Activated CD4-positive, alpha-beta memory T cell treated with anti-CD3 and anti-CD28 coated beads for 36 hours (primary cell): Measurements from ENCODE around the gene REG1A. TPM values are rescaled to one million over a fixed set of nuclear protein-coding genes. Genes with fewer than 3 reads are reported as not detected.

Experiments
- CTCF ChIA-PET: fragments of 350-600 bp; sonication (Branson Sonifier 250); formaldehyde crosslinking; loops from one replicate; lab custom pipeline; 2021; ENCODE audit warnings: antibody characterized with exemption, inconsistent platforms; lab: Charles Lee
- POLR2A ChIA-PET: fragments of 350-600 bp; sonication (Branson Sonifier 250); formaldehyde crosslinking; loops from one replicate; lab custom pipeline; 2021; ENCODE audit warnings: antibody characterized with exemption; lab: Charles Lee
- DNase-seq: peaks from one replicate; pipeline ENCODE4 v3.0.0-alpha.2; 2020
- H3K27ac Mint-ChIP-seq: one replicate; pipeline ENCODE4 v1.8.0; 2021; ENCODE audit warnings: mixed read lengths
- H3K27me3 Mint-ChIP-seq: one replicate; pipeline ENCODE4 v1.8.0; 2021; ENCODE audit warnings: mixed read lengths
- H3K36me3 Mint-ChIP-seq: one replicate; pipeline ENCODE4 v1.8.0; 2021; ENCODE audit warnings: mixed read lengths
- H3K4me1 Mint-ChIP-seq: one replicate; pipeline ENCODE4 v1.8.0; 2021; ENCODE audit warnings: low read depth, mixed read lengths
- H3K4me3 Mint-ChIP-seq: one replicate; pipeline ENCODE4 v1.8.0; 2021; ENCODE audit warnings: mild to moderate bottlenecking, mixed read lengths
- H3K9me3 Mint-ChIP-seq: one replicate; pipeline ENCODE4 v1.8.0; 2021; ENCODE audit warnings: mixed read lengths
- intact Hi-C: fragments of 100-400 bp; cut with micrococcal nuclease; formaldehyde crosslinking; loops from one replicate; pipeline ENCODE4 v1.15.1; 2023
- total RNA-seq, 2 experiments: library from RNA; stranded (reverse); gene quantifications; one replicate each; pipeline ENCODE4 v1.2.3, GENCODE V29; 2021

Gene REG1A
- total RNA-seq, 2 experiments from 2014 or later: not detected

DNA sequence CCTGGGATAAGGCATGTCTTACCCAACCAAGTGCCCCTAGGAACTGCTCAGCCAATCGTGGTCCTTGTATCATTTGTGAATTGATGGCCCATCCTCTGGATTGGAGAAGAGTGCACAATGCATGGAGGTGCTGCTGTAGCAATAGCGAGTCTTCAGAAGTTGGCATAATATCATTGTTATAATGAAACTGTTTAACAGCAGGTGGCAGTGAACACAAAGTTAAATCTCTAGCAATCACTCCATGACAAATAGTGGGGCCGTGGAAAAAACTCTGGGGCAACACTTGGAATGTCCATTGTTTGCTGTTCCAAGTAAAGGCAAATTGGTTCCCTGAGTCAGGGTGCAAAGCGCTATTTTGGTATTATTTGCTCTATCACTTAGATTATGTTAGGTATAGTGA is 11.4 kb downstream of the REG1A start:
- CTCF ChIA-PET: no interaction called here
- H3K9me3 Mint-ChIP-seq: peaks cover 12% of the 10 kb centered on the region
- H3K27ac Mint-ChIP-seq: no peak overlapping the region
- H3K36me3 Mint-ChIP-seq: no peaks in the 10 kb centered on the region
- DNase-seq: no peak
- H3K4me3 Mint-ChIP-seq: no peak overlapping the region
- no peaks in the 10 kb centered on the region for H3K27me3 Mint-ChIP-seq
- POLR2A ChIA-PET: no interaction called here
- H3K4me1 Mint-ChIP-seq: no peaks in the 10 kb centered on the region
- intact Hi-C loops: no loop called here

DNA sequence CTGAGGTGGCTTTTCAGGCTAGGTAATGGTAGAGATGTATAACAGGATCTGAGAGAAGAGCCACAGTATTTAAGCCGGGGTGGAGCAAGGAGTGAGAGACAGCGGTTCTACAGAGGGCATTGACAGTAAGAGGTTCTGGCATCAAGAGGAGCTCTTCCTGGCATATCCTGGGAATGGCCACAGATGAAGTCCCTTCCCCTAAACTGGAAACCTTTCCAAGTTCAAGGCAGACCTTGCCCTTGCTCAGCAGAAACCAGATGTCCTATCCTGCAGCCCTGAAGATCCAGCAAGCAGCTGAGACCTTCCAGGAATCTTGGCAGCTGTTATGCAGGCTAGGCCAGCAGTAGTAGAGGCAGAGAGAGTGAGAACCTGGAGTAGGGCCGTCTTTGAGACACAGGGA is 18.1 kb downstream of the REG1A start:
- no peaks in the 10 kb centered on the region for H3K4me1 Mint-ChIP-seq
- H3K27me3 Mint-ChIP-seq: no peaks in the 10 kb centered on the region
- H3K9me3 Mint-ChIP-seq: peaks cover 26% of the 10 kb centered on the region
- ChIA-PET POLR2A (no interaction called here), CTCF (no interaction called here)
- DNase-seq: no peak
- intact Hi-C loops: no loop called here
- H3K27ac Mint-ChIP-seq: no peak overlapping the region
- no peak overlapping the region for H3K4me3 Mint-ChIP-seq
- no peaks in the 10 kb centered on the region for H3K36me3 Mint-ChIP-seq

DNA sequence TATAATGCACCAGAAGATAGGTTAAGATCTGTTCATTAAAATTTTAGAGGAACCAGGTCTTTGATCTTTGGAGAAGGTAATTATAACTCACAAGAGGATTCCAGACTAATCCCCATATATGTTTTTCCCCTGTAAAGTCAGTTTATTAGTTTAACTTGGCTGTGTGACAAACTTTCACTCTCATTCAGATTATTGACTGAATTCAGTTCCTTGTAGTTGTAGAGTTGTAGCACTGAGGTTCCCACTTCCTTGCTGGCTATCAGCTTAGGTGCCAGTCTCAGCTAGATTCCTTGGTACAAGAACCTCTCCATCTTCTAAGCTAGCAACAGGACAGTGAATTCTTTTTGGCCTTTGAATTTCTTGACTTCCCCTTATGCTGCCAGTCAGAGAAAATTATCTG is 19.1 kb downstream of the REG1A start:
- ChIA-PET CTCF (no interaction called here), POLR2A (no interaction called here)
- Mint-ChIP-seq H3K27ac (no peak overlapping the region), H3K36me3 (no peaks in the 10 kb centered on the region), H3K4me3 (no peak overlapping the region), H3K27me3 (no peaks in the 10 kb centered on the region), H3K4me1 (no peaks in the 10 kb centered on the region), H3K9me3 (peaks cover 24% of the 10 kb centered on the region)
- DNase-seq: no peak
- intact Hi-C loops: no loop called here

- CTCF ChIA-PET: no interaction called here
- H3K27me3 Mint-ChIP-seq: no peaks in the 10 kb centered on the region
- H3K36me3 Mint-ChIP-seq: no peaks in the 10 kb centered on the region
- intact Hi-C loops: no loop called here
- H3K4me1 Mint-ChIP-seq: no peaks in the 10 kb centered on the region
- no peak for DNase-seq
- no peak overlapping the region for H3K4me3 Mint-ChIP-seq
- H3K27ac Mint-ChIP-seq: no peak overlapping the region
- POLR2A ChIA-PET: no interaction called here
- peaks cover 8% of the 10 kb centered on the region for H3K9me3 Mint-ChIP-seq
Measured at GRCh38 chr2:79155826-79156476, 35.7 kb downstream of the REG1A start.

DNA sequence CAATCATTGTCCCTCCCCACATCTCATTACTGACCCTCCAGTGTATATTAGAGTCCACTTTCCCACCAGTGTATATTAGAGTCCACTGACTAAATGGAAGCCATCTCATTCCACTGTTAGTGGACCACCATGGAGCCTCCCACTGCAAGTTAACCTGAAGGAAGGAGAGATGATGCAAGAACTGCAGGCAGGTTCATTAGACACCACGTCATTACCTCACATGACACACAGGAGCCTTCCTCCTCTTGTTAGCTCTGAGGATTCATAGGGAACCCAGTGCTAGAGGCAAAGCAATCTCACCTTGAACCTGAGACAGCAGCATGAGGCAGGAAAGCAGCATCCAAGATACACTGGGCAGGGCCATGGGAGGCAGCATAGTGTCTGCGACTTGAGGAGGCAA is 38.7 kb downstream of the REG1A start:
- Mint-ChIP-seq H3K4me3 (no peak overlapping the region), H3K9me3 (peaks cover 8% of the 10 kb centered on the region), H3K27me3 (no peaks in the 10 kb centered on the region), H3K27ac (no peak overlapping the region), H3K4me1 (no peaks in the 10 kb centered on the region), H3K36me3 (no peaks in the 10 kb centered on the region)
- POLR2A ChIA-PET: no interaction called here
- DNase-seq: no peak
- CTCF ChIA-PET: no interaction called here
- intact Hi-C loops: no loop called here

GRCh38 chr2:79159653-79160052 is 39.4 kb downstream of the REG1A start, which contains the start of gene REG3A:
Gene REG3A (minus strand): TSS chr2:79159753. CDS start chr2:79159405, 348 bp downstream.
- no peaks in the 10 kb centered on the region for H3K36me3 Mint-ChIP-seq

GRCh38 chr2:79162132-79162531 is 41.8 kb downstream of the REG1A start:
- Mint-ChIP-seq H3K27me3 (no peaks in the 10 kb centered on the region), H3K4me3 (no peak overlapping the region), H3K9me3 (peaks cover 12% of the 10 kb centered on the region), H3K36me3 (no peaks in the 10 kb centered on the region), H3K27ac (no peak overlapping the region), H3K4me1 (no peaks in the 10 kb centered on the region)
- ChIA-PET CTCF (no interaction called here), POLR2A (no interaction called here)
- DNase-seq: no peak
- intact Hi-C loops: no loop called here

More at GRCh38 chr2:79159653-79160052, 39.4 kb downstream of the REG1A start, which contains the start of gene REG3A:
- intact Hi-C loops: no loop called here
- H3K4me1 Mint-ChIP-seq: no peaks in the 10 kb centered on the region
- DNase-seq: no peak
- H3K27me3 Mint-ChIP-seq: no peaks in the 10 kb centered on the region
- peaks cover 9% of the 10 kb centered on the region for H3K9me3 Mint-ChIP-seq
- ChIA-PET CTCF (no interaction called here), POLR2A (no interaction called here)
- H3K4me3 Mint-ChIP-seq: no peak within 1 kb of the TSS
- H3K27ac Mint-ChIP-seq: no peak within 1 kb of the TSS

GRCh38 chr2:79162801-79163200 is 42.5 kb downstream of the REG1A start:
- intact Hi-C loops: no loop called here
- Mint-ChIP-seq H3K36me3 (no peaks in the 10 kb centered on the region), H3K4me1 (no peaks in the 10 kb centered on the region), H3K27ac (no peak overlapping the region), H3K4me3 (no peak overlapping the region), H3K27me3 (no peaks in the 10 kb centered on the region), H3K9me3 (peaks cover 12% of the 10 kb centered on the region)
- no peak for DNase-seq
- CTCF ChIA-PET: no interaction called here
- POLR2A ChIA-PET: no interaction called here

DNA sequence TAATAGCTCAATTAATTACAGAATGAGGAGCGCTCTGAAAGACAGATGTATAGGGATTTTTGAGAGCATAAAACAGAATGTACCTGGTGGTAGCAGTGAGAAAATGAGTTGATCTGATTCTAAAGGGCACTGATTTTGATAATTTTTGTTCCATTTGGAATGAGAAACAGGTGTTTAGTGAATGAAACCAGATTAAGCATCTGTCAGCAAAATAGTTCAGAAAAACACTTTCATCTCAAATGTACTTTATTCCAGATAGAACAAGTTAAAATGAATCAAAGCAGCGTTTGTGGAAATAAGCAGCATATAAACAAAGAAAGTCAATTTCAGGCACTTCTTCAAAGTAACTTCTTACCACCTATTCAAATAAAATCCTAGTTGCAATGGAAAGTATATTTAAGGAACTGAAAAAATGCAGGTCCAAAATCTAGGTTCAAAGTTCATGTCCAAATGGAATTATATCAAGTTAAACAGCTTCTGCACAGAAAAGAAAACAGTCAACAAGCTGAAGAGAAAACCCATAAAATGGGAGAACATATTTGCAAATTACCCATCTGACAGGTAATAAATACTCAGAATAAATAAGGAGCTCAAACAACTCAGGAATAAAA is 51.2 kb downstream of the REG1A start:
- Mint-ChIP-seq H3K4me1 (no peaks in the 10 kb centered on the region), H3K36me3 (no peaks in the 10 kb centered on the region), H3K9me3 (peaks cover 5% of the 10 kb centered on the region), H3K27me3 (no peaks in the 10 kb centered on the region), H3K4me3 (no peak overlapping the region), H3K27ac (no peak overlapping the region)
- POLR2A ChIA-PET: no interaction called here
- CTCF ChIA-PET: no interaction called here
- intact Hi-C loops: no loop called here
- DNase-seq: no peak

Other genes starting within 250 kb of the REG1A start
- gene REG3G, start 94.8 kb upstream of the REG1A start, total RNA-seq: not detected
- not detected for gene REG1B, start 32.5 kb upstream of the REG1A start, total RNA-seq
- gene REG3A, start 39.3 kb downstream of the REG1A start, total RNA-seq: not detected